Caco-2 (cell line): ENCODE measurements around the gene STAC2. TPM values are rescaled to one million over a fixed set of nuclear protein-coding genes. Genes with fewer than 3 reads are reported as not detected.

ENCODE experiments used
- Bru-seq: library from RNA; stranded (reverse); fragments of 400-500 nt; gene quantifications from one replicate; lab custom pipeline; 2021; lab: Mats Ljungman, UMichigan
- BruChase-seq, 2 experiments: library from RNA; stranded (reverse); fragments of 400-500 nt; gene quantifications; one replicate each; lab custom pipeline; 2021; lab: Mats Ljungman, UMichigan
- BruUV-seq: library from RNA; stranded (reverse); fragments of 400-500 nt; replicated peaks from 2 replicates; lab custom pipeline; 2021; lab: Mats Ljungman, UMichigan
- CTCF ChIA-PET: fragments of 300-600 bp; sonication (Branson Sonifier 250); formaldehyde crosslinking; loops from one replicate; lab custom pipeline; 2022; ENCODE audit warnings: antibody characterized with exemption; lab: Charles Lee
- POLR2A ChIA-PET: fragments of 300-600 bp; sonication (Branson Sonifier 250); formaldehyde crosslinking; loops from one replicate; lab custom pipeline; 2022; ENCODE audit warnings: antibody characterized with exemption; lab: Charles Lee
- DNase-seq, 2 experiments: peaks; one replicate each; pipeline versions ENCODE4 v3.0.0 to v3.0.0-alpha.2; 2020 to 2022
- H3K27me3 ChIP-seq: replicated peaks from 2 replicates; pipeline ENCODE4 v1.6.0; 2011; ENCODE audit warnings: low read length; ENCODE audit not compliant: control insufficient read depth, insufficient read depth
- H3K36me3 ChIP-seq: 2 replicates; pipeline ENCODE4 v1.5.1; 2011; ENCODE audit warnings: low read length; ENCODE audit not compliant: control insufficient read depth, insufficient read depth
- H3K4me1 ChIP-seq: fragments of 250-450 bp; sonication (Bioruptor Pico); 2 replicates; pipeline ENCODE4 v1.5.1; 2020; ENCODE audit warnings: mild to moderate bottlenecking
- H3K4me3 ChIP-seq: 2 replicates; pipeline ENCODE4 v1.5.1; 2011; ENCODE audit warnings: low read depth, mild to moderate bottlenecking, control low read depth, low read length
- H3K9me3 ChIP-seq: fragments of 250-450 bp; sonication (Bioruptor Pico); 2 replicates; pipeline ENCODE4 v1.5.1; 2020; ENCODE audit warnings: mild to moderate bottlenecking, moderate library complexity
- H3K27ac Mint-ChIP-seq: one replicate; pipeline ENCODE4 v1.8.0; 2022; ENCODE audit warnings: mixed read lengths; ENCODE audit not compliant: unreplicated experiment
- H3K27me3 Mint-ChIP-seq: one replicate; pipeline ENCODE4 v1.8.0; 2022; ENCODE audit warnings: mixed read lengths; ENCODE audit not compliant: insufficient read depth, unreplicated experiment
- H3K36me3 Mint-ChIP-seq: one replicate; pipeline ENCODE4 v1.8.0; 2022; ENCODE audit warnings: mild to moderate bottlenecking, mixed read lengths; ENCODE audit not compliant: insufficient read depth, unreplicated experiment
- H3K4me1 Mint-ChIP-seq: one replicate; pipeline ENCODE4 v1.8.0; 2022; ENCODE audit warnings: low read depth, mixed read lengths; ENCODE audit not compliant: unreplicated experiment
- H3K4me3 Mint-ChIP-seq: one replicate; pipeline ENCODE4 v1.8.0; 2022; ENCODE audit warnings: mild to moderate bottlenecking, moderate library complexity, mixed read lengths; ENCODE audit not compliant: unreplicated experiment
- H3K9me3 Mint-ChIP-seq: one replicate; pipeline ENCODE4 v1.8.0; 2022; ENCODE audit warnings: mixed read lengths; ENCODE audit not compliant: unreplicated experiment
- intact Hi-C: fragments of 100-400 bp; cut with micrococcal nuclease; formaldehyde crosslinking; loops from one replicate; pipeline ENCODE4 v1.10.0; 2022; ENCODE audit not compliant: unreplicated experiment
- long read RNA-seq: library from polyadenylated mRNA; stranded (forward); transcript quantifications from one replicate; pipeline ENCODE4 v2.0.0, GENCODE V29; 2022
- total RNA-seq: library from RNA; stranded (reverse); gene quantifications from 2 replicates; pipeline ENCODE4 v1.2.3, GENCODE V29; 2022
- TF ChIP-seq, protein P1 (sequence below), 2 experiments: fragments of 200-600 bp in 1 of 2; IDR thresholded peaks; 1 replicate in 1 of 2; 2 replicates in 1 of 2; pipeline versions ENCODE4 v1.5.1 to v1.8.0; 2011 to 2022; ENCODE audit warnings: antibody characterized with exemption in 1 of 2, control low read depth in 1 of 2, inconsistent platforms in 1 of 2, low read depth in 1 of 2, low read length in 1 of 2, mild to moderate bottlenecking in 1 of 2, moderate library complexity in 1 of 2; ENCODE audit not compliant: insufficient read depth in 1 of 2, severe bottlenecking in 1 of 2, unreplicated experiment in 1 of 2

STAC2 gene, protein sequence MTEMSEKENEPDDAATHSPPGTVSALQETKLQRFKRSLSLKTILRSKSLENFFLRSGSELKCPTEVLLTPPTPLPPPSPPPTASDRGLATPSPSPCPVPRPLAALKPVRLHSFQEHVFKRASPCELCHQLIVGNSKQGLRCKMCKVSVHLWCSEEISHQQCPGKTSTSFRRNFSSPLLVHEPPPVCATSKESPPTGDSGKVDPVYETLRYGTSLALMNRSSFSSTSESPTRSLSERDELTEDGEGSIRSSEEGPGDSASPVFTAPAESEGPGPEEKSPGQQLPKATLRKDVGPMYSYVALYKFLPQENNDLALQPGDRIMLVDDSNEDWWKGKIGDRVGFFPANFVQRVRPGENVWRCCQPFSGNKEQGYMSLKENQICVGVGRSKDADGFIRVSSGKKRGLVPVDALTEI
- total RNA-seq: 0.09 TPM in 1 of 2 replicates, not detected in the other
- Bru-seq, nascent RNA: percentile 9 among the genes with signal in this experiment
- percentile 9 among the genes with signal in this experiment for BruChase-seq, experiment 1, labeled RNA remaining after a 2-hour chase
- BruChase-seq, experiment 2, labeled RNA remaining after a 6-hour chase: percentile 14 among the genes with signal in this experiment
- long read RNA-seq, partial matches to known transcripts: 0 of 1 reads
- long read RNA-seq, other reads (novel, unspliced or antisense): 1 of 1 reads

DNA sequence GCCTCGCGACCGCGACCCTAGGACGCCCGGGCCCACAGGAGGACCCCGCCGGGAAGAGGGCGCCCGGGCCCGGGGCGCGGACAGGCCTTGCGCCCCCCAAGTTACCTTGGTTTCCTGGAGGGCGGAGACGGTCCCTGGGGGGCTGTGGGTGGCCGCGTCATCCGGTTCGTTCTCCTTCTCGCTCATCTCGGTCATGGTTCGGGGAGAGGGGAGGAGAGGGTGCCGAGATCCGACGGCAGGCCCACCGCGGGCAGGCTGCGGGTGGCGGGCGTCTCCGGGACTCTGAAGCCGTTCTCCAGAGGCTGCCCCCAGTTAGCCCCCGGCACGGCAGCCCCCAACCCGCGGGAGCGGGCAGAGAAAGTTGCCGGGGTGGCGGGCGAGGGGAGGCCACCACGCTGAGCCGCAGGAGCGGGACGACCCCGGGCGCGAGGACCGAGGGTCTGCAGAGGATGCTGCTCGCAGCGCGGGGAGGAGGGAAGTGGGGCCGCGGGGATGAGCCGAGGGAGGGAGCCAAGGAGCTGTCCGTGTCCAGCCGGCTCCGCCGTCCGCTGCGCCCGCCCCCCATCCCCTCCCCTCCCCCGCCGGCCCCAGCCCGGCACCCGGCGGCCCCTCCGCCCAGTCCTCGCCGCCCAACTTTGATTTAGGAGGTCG, at the start of gene STAC2:
TSS of gene STAC2 (minus strand) at position 638 of the 651 bp plus-strand sequence. CDS start at position 195, 443 bp downstream.
- H3K4me1 Mint-ChIP-seq: no peaks in the 10 kb centered on the region

DNA sequence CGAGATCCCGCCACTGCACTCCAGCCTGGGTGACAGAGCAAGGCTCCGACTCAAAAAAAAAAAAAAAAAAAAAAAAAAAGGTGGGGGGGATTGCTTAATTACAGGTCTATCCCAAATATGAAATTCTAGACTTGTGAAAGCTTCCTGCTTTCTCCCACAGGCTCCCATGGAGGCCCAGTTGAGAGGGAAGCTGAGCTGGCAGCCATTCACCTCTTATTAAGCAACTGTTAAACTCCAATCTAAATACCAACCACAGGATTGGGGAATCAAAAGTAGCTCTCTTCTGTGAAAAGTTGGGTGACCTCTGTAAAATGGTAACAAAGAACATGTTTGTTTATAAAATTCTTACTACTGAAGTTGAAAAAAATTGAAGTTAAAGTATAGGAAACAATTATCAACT, 45.8 kb upstream of the STAC2 start:
- Mint-ChIP-seq H3K4me1 (peaks cover 6% of the 10 kb centered on the region), H3K36me3 (peaks cover 5% of the 10 kb centered on the region), H3K27ac (no peak overlapping the region), H3K9me3 (no peaks in the 10 kb centered on the region), H3K4me3 (no peak overlapping the region), H3K27me3 (no peaks in the 10 kb centered on the region)
- H3K27me3 ChIP-seq: no peaks in the 10 kb centered on the region
- no peak for DNase-seq
- no peaks in the 10 kb centered on the region; the same call in 1 of the 2 replicates for H3K36me3 ChIP-seq
- no peaks in the 10 kb centered on the region for H3K4me1 ChIP-seq
- ChIA-PET POLR2A (no interaction called here), CTCF (interaction anchor here (0.7 to 1.0 kb wide), 4 partner anchors 81 to 298 kb away, joined by 3 to 8 read pairs (median 4); no protein-coding TSS in a partner anchor)
- no peak overlapping the region for H3K4me3 ChIP-seq
- TF ChIP-seq, protein P1, sequence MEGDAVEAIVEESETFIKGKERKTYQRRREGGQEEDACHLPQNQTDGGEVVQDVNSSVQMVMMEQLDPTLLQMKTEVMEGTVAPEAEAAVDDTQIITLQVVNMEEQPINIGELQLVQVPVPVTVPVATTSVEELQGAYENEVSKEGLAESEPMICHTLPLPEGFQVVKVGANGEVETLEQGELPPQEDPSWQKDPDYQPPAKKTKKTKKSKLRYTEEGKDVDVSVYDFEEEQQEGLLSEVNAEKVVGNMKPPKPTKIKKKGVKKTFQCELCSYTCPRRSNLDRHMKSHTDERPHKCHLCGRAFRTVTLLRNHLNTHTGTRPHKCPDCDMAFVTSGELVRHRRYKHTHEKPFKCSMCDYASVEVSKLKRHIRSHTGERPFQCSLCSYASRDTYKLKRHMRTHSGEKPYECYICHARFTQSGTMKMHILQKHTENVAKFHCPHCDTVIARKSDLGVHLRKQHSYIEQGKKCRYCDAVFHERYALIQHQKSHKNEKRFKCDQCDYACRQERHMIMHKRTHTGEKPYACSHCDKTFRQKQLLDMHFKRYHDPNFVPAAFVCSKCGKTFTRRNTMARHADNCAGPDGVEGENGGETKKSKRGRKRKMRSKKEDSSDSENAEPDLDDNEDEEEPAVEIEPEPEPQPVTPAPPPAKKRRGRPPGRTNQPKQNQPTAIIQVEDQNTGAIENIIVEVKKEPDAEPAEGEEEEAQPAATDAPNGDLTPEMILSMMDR (IDR thresholded peaks at IDR 0.05; ENCODE audit: insufficient read depth in 1 of 2, low read depth in 1 of 2, low read length in 1 of 2, severe bottlenecking in 1 of 2, unreplicated experiment in 1 of 2): no peak
- intact Hi-C loops: loop anchor here (10.0 kb wide), 1 partner anchor 63 kb away; no protein-coding TSS in a partner anchor
- H3K9me3 ChIP-seq: no peaks in the 10 kb centered on the region
- no TSS peak for BruUV-seq

More for the DNA sequence above, at the start of gene STAC2:
- Histone ChIP-seq H3K27me3 (peaks cover 2% of the 10 kb centered on the region), H3K36me3 (no peaks in the 10 kb centered on the region), H3K4me1 (no peaks in the 10 kb centered on the region), H3K4me3 (peak within 1 kb of the TSS; percentile 26), H3K9me3 (no peaks in the 10 kb centered on the region)
- POLR2A ChIA-PET: no interaction called here
- Mint-ChIP-seq H3K9me3 (no peaks in the 10 kb centered on the region), H3K36me3 (no peaks in the 10 kb centered on the region), H3K27me3 (peaks cover 10% of the 10 kb centered on the region), H3K27ac (no peak within 1 kb of the TSS), H3K4me3 (peak within 1 kb of the TSS; percentile 74)
- no TSS peak for BruUV-seq
- TF ChIP-seq, protein P1 (IDR thresholded peaks at IDR 0.05; ENCODE audit: insufficient read depth in 1 of 2, low read depth in 1 of 2, low read length in 1 of 2, severe bottlenecking in 1 of 2, unreplicated experiment in 1 of 2): no peak
- intact Hi-C loops: no loop called here
- no peak for DNase-seq
- CTCF ChIA-PET: interaction anchor here (0.6 to 1.2 kb wide), 8 partner anchors 10 to 195 kb away, joined by 3 to 8 read pairs (median 5); no protein-coding TSS in a partner anchor
